ENCODE measurements around the gene TRIM10.

TRIM10 gene

GRCh38 chr6:30160785-30161531 is at the start of gene TRIM10:
TSS of gene TRIM10 (minus strand) at chr6:30161211. CDS start at chr6:30160858, 353 bp downstream.
- Histone ChIP-seq H3K9me3 (ENCODE audit: control insufficient read depth, low read length) (no peaks in the 10 kb centered on the region), H3K4me1 (ENCODE audit: control insufficient read depth, insufficient read depth, low read length) (peaks cover 8% of the 10 kb centered on the region), H3K27me3 (replicated peaks; ENCODE audit: control insufficient read depth, insufficient read depth, low read length) (peaks cover 12% of the 10 kb centered on the region), H3K36me3 (ENCODE audit: control insufficient read depth, insufficient read depth, low read length, severe bottlenecking) (no peaks in the 10 kb centered on the region), H3K9ac (ENCODE audit: low read length) (no peak within 1 kb of the TSS), H3K4me3 (ENCODE audit: low read length) (no peak within 1 kb of the TSS)
- DNase-seq (ENCODE audit: low read depth) = no peak

- peaks cover 41% of the 10 kb centered on the region for H3K4me1 ChIP-seq (ENCODE audit: control insufficient read depth, insufficient read depth, low read length)
- no peaks in the 10 kb centered on the region for H3K36me3 ChIP-seq (ENCODE audit: control insufficient read depth, insufficient read depth, low read length, severe bottlenecking)
- H3K9me3 ChIP-seq (ENCODE audit: control insufficient read depth, low read length) = no peaks in the 10 kb centered on the region
- H3K9ac ChIP-seq (ENCODE audit: low read length) = no peak overlapping the region
- no peak overlapping the region for H3K4me3 ChIP-seq (ENCODE audit: low read length)
- no peak for DNase-seq (ENCODE audit: low read depth)
- H3K27me3 ChIP-seq (replicated peaks; ENCODE audit: control insufficient read depth, insufficient read depth, low read length) = no peaks in the 10 kb centered on the region
Observed at GRCh38 chr6:30207619-30208295, 46.7 kb upstream of the TRIM10 start.

GRCh38 chr6:30206799-30207618 is 46.0 kb upstream of the TRIM10 start:
- peak; percentile 33 for DNase-seq (ENCODE audit: low read depth)
- no peaks in the 10 kb centered on the region for H3K36me3 ChIP-seq (ENCODE audit: control insufficient read depth, insufficient read depth, low read length, severe bottlenecking)
- no peak overlapping the region for H3K9ac ChIP-seq (ENCODE audit: low read length)
- H3K4me3 ChIP-seq (ENCODE audit: low read length) = no peak overlapping the region
- H3K4me1 ChIP-seq (ENCODE audit: control insufficient read depth, insufficient read depth, low read length) = peaks cover 40% of the 10 kb centered on the region
- no peaks in the 10 kb centered on the region for H3K9me3 ChIP-seq (ENCODE audit: control insufficient read depth, low read length)
- no peaks in the 10 kb centered on the region for H3K27me3 ChIP-seq (replicated peaks; ENCODE audit: control insufficient read depth, insufficient read depth, low read length)

GRCh38 chr6:30206152-30206551 is 45.1 kb upstream of the TRIM10 start:
- DNase-seq (ENCODE audit: low read depth) = no peak
- no peaks in the 10 kb centered on the region for H3K27me3 ChIP-seq (replicated peaks; ENCODE audit: control insufficient read depth, insufficient read depth, low read length)
- no peaks in the 10 kb centered on the region for H3K36me3 ChIP-seq (ENCODE audit: control insufficient read depth, insufficient read depth, low read length, severe bottlenecking)
- peaks cover 36% of the 10 kb centered on the region for H3K4me1 ChIP-seq (ENCODE audit: control insufficient read depth, insufficient read depth, low read length)
- H3K9me3 ChIP-seq (ENCODE audit: control insufficient read depth, low read length) = no peaks in the 10 kb centered on the region
- no peak overlapping the region for H3K9ac ChIP-seq (ENCODE audit: low read length)
- no peak overlapping the region for H3K4me3 ChIP-seq (ENCODE audit: low read length)

GRCh38 chr6:30204116-30204515 is 43.1 kb upstream of the TRIM10 start:
- Histone ChIP-seq H3K9me3 (ENCODE audit: control insufficient read depth, low read length) (no peaks in the 10 kb centered on the region), H3K4me3 (ENCODE audit: low read length) (no peak overlapping the region), H3K9ac (ENCODE audit: low read length) (no peak overlapping the region), H3K4me1 (ENCODE audit: control insufficient read depth, insufficient read depth, low read length) (peaks cover 35% of the 10 kb centered on the region), H3K36me3 (ENCODE audit: control insufficient read depth, insufficient read depth, low read length, severe bottlenecking) (peaks cover 12% of the 10 kb centered on the region), H3K27me3 (replicated peaks; ENCODE audit: control insufficient read depth, insufficient read depth, low read length) (no peaks in the 10 kb centered on the region)
- no peak for DNase-seq (ENCODE audit: low read depth)

- Histone ChIP-seq H3K9ac (ENCODE audit: low read length) (no peak overlapping the region), H3K4me1 (ENCODE audit: control insufficient read depth, insufficient read depth, low read length) (peaks cover 25% of the 10 kb centered on the region), H3K27me3 (replicated peaks; ENCODE audit: control insufficient read depth, insufficient read depth, low read length) (no peaks in the 10 kb centered on the region), H3K36me3 (ENCODE audit: control insufficient read depth, insufficient read depth, low read length, severe bottlenecking) (peaks cover 28% of the 10 kb centered on the region), H3K4me3 (ENCODE audit: low read length) (no peak overlapping the region), H3K9me3 (ENCODE audit: control insufficient read depth, low read length) (no peaks in the 10 kb centered on the region)
- no peak for DNase-seq (ENCODE audit: low read depth)
Observed at GRCh38 chr6:30202366-30202765, 41.4 kb upstream of the TRIM10 start.

- Histone ChIP-seq H3K4me1 (ENCODE audit: control insufficient read depth, insufficient read depth, low read length) (peaks cover 10% of the 10 kb centered on the region), H3K9ac (ENCODE audit: low read length) (no peak overlapping the region), H3K36me3 (ENCODE audit: control insufficient read depth, insufficient read depth, low read length, severe bottlenecking) (peaks cover 44% of the 10 kb centered on the region), H3K27me3 (replicated peaks; ENCODE audit: control insufficient read depth, insufficient read depth, low read length) (no peaks in the 10 kb centered on the region), H3K9me3 (ENCODE audit: control insufficient read depth, low read length) (no peaks in the 10 kb centered on the region), H3K4me3 (ENCODE audit: low read length) (no peak overlapping the region)
- no peak for DNase-seq (ENCODE audit: low read depth)
Observed at GRCh38 chr6:30200551-30201281, 39.7 kb upstream of the TRIM10 start.

GRCh38 chr6:30198166-30199084 is 37.4 kb upstream of the TRIM10 start:
- Histone ChIP-seq H3K4me1 (ENCODE audit: control insufficient read depth, insufficient read depth, low read length) (peaks cover 16% of the 10 kb centered on the region), H3K4me3 (ENCODE audit: low read length) (no peak overlapping the region), H3K9ac (ENCODE audit: low read length) (no peak overlapping the region), H3K36me3 (ENCODE audit: control insufficient read depth, insufficient read depth, low read length, severe bottlenecking) (peaks cover 48% of the 10 kb centered on the region), H3K9me3 (ENCODE audit: control insufficient read depth, low read length) (no peaks in the 10 kb centered on the region), H3K27me3 (replicated peaks; ENCODE audit: control insufficient read depth, insufficient read depth, low read length) (no peaks in the 10 kb centered on the region)
- no peak for DNase-seq (ENCODE audit: low read depth)

- H3K9me3 ChIP-seq (ENCODE audit: control insufficient read depth, low read length) = no peaks in the 10 kb centered on the region
- peaks cover 48% of the 10 kb centered on the region for H3K36me3 ChIP-seq (ENCODE audit: control insufficient read depth, insufficient read depth, low read length, severe bottlenecking)
- H3K9ac ChIP-seq (ENCODE audit: low read length) = no peak overlapping the region
- peaks cover 5% of the 10 kb centered on the region for H3K4me1 ChIP-seq (ENCODE audit: control insufficient read depth, insufficient read depth, low read length)
- no peak overlapping the region for H3K4me3 ChIP-seq (ENCODE audit: low read length)
- H3K27me3 ChIP-seq (replicated peaks; ENCODE audit: control insufficient read depth, insufficient read depth, low read length) = no peaks in the 10 kb centered on the region
- no peak for DNase-seq (ENCODE audit: low read depth)
Observed at GRCh38 chr6:30196376-30196775, 35.4 kb upstream of the TRIM10 start.

GRCh38 chr6:30195951-30196350 is 34.9 kb upstream of the TRIM10 start:
- Histone ChIP-seq H3K9me3 (ENCODE audit: control insufficient read depth, low read length) (no peaks in the 10 kb centered on the region), H3K4me1 (ENCODE audit: control insufficient read depth, insufficient read depth, low read length) (peaks cover 5% of the 10 kb centered on the region), H3K9ac (ENCODE audit: low read length) (no peak overlapping the region), H3K36me3 (ENCODE audit: control insufficient read depth, insufficient read depth, low read length, severe bottlenecking) (peaks cover 48% of the 10 kb centered on the region), H3K27me3 (replicated peaks; ENCODE audit: control insufficient read depth, insufficient read depth, low read length) (no peaks in the 10 kb centered on the region), H3K4me3 (ENCODE audit: low read length) (no peak overlapping the region)
- no peak for DNase-seq (ENCODE audit: low read depth)

All from adipocyte (in vitro differentiated cells).